HepG2 (cell line): Measurements from ENCODE around the gene ARHGEF16. TPM values are rescaled to one million over a fixed set of nuclear protein-coding genes. Genes with fewer than 3 reads are reported as not detected.

ENCODE experiments used
- ATAC-seq: fragments of 200-7000 bp; cut with Tn5 transposase; 3 replicates; pipeline ENCODE4 v1.9.1; 2020; ENCODE audit warnings: mild to moderate bottlenecking, moderate library complexity
- BruUV-seq: library from RNA; stranded (reverse); fragments of 400-500 nt; replicated peaks from 2 replicates; lab custom pipeline; 2021; lab: Mats Ljungman, UMichigan
- CTCF ChIA-PET: fragments of 300-600 bp; formaldehyde crosslinking; extraction: SDS; loops from one replicate; lab custom pipeline; 2021; ENCODE audit warnings: low total read pairs, inconsistent platforms, low intra/inter-chr PET ratio; lab: Yijun Ruan, JAX
- POLR2A ChIA-PET: fragments of 350-600 bp; sonication (Branson Sonifier 250); formaldehyde crosslinking; loops from one replicate; lab custom pipeline; 2020; ENCODE audit warnings: antibody characterized with exemption, inconsistent platforms; lab: Yijun Ruan, JAX
- DNase-seq: peaks from one replicate; pipeline ENCODE4 v3.0.0-alpha.2; 2015; ENCODE audit warnings: low spot score
- FAIRE-seq: peaks from 3 replicates; lab custom pipeline; 2011; peaks lifted over from hg19 to GRCh38; lab: Jason Lieb, UNC
- H2AFZ ChIP-seq: one replicate; pipeline ENCODE4 v1.6.1; 2011; ENCODE audit warnings: low read length, inconsistent platforms
- H3K27ac ChIP-seq: fragments of 300-600 bp; 3 replicates; pipeline ENCODE4 v1.8.0; 2011; ENCODE audit warnings: mixed run types, mild to moderate bottlenecking, mixed read lengths, low read length, inconsistent platforms; ENCODE audit not compliant: insufficient read depth; ENCODE audit errors: extremely low read length
- H3K27me3 ChIP-seq, 2 experiments: fragments of 200-600 bp in 1 of 2; 2 replicates in 1 of 2; 3 replicates in 1 of 2; pipeline versions ENCODE4 v1.6.0 to v1.8.0; 2011; ENCODE audit warnings: low read length in 2 of 2, mild to moderate bottlenecking in 2 of 2, moderate library complexity in 2 of 2, inconsistent platforms in 1 of 2; ENCODE audit not compliant: insufficient read depth in 2 of 2, control insufficient read depth in 1 of 2
- H3K36me3 ChIP-seq, 2 experiments: fragments of 200-600 bp in 1 of 2; replicated peaks in 1 of 2; 2 replicates in 1 of 2; 3 replicates in 1 of 2; pipeline versions ENCODE4 v1.5.1 to v1.8.0; 2011; ENCODE audit warnings: low read length in 2 of 2, inconsistent platforms in 1 of 2; ENCODE audit not compliant: insufficient read depth in 2 of 2, control insufficient read depth in 1 of 2
- H3K4me1 ChIP-seq: 2 replicates; pipeline ENCODE4 v1.5.1; 2012; ENCODE audit warnings: low read length, inconsistent platforms; ENCODE audit not compliant: insufficient read depth
- H3K4me2 ChIP-seq: 2 replicates; pipeline ENCODE4 v1.6.0; 2011; ENCODE audit warnings: low read depth, low read length, inconsistent platforms
- H3K4me3 ChIP-seq, 3 experiments: fragments of 200-600 bp in 1 of 3; sonication (generic), shearing (Covaris generic) in 1 of 3; replicated peaks in 1 of 3; 2 replicates each; pipeline ENCODE4 v1.5.1; 2011 to 2016; ENCODE audit warnings: low read length in 3 of 3, inconsistent platforms in 2 of 3, low read depth in 2 of 3, mild to moderate bottlenecking in 2 of 3, control low read depth in 1 of 3, mixed read lengths in 1 of 3; ENCODE audit not compliant: insufficient read depth in 1 of 3
- H3K79me2 ChIP-seq: one replicate; pipeline ENCODE4 v1.6.1; 2011; ENCODE audit warnings: low read length, inconsistent platforms; ENCODE audit not compliant: insufficient read depth
- H3K9ac ChIP-seq: 2 replicates; pipeline ENCODE4 v1.6.0; 2011; ENCODE audit warnings: mild to moderate bottlenecking, low read depth, low read length, inconsistent platforms; ENCODE audit not compliant: insufficient read depth
- H3K9me3 ChIP-seq: 2 replicates; pipeline ENCODE4 v1.5.1; 2012; ENCODE audit warnings: mild to moderate bottlenecking, low read length
- H4K20me1 ChIP-seq: 2 replicates; pipeline ENCODE4 v1.6.0; 2011; ENCODE audit warnings: inconsistent platforms, mild to moderate bottlenecking, low read length, moderate library complexity; ENCODE audit not compliant: insufficient read depth
- AGO2 ChIP-seq: fragments of 200-400 bp; formaldehyde crosslinking; optimal IDR thresholded peaks from 2 replicates; pipeline ENCODE3; 2017; ENCODE audit warnings: mild to moderate bottlenecking, low read depth, low read length, moderate library complexity
- JUND ChIP-seq: sonication (generic); formaldehyde crosslinking; IDR thresholded peaks from 2 replicates; pipeline ENCODE4 v1.8.0; 2022; ENCODE audit warnings: mild to moderate bottlenecking, missing genetic modification reagents
- XBP1 ChIP-seq: sonication (generic); formaldehyde crosslinking; IDR thresholded peaks from 2 replicates; pipeline ENCODE4 v1.5.0; 2020; ENCODE audit warnings: missing genetic modification reagents
- ZNF180 ChIP-seq: sonication (generic); formaldehyde crosslinking; IDR thresholded peaks from 2 replicates; pipeline ENCODE4 v1.4.0; 2020; ENCODE audit warnings: low read depth, missing genetic modification reagents, borderline replicate concordance
- WGBS: methylation state at CpG from one replicate; pipeline ENCODE4 v1.1.6; 2017; ENCODE audit warnings: low lambda C conversion rate; 5-methylcytosine and 5-hydroxymethylcytosine counted together
- in situ Hi-C: cut with HindIII; loops from 2 replicates; pipeline ENCODE4 v1.10.0; 2017; ENCODE audit warnings: low pct_unique_long_range_greater_than_20kb; ENCODE audit not compliant: extremely low pct_ligation_motif_present
- intact Hi-C: fragments of 100-400 bp; cut with micrococcal nuclease; formaldehyde crosslinking; loops from one replicate; pipeline ENCODE4 v1.10.0; 2022; ENCODE audit not compliant: unreplicated experiment
- polyA plus RNA-seq, 8 experiments: library from polyadenylated mRNA; depleted of rRNA in 3 of 8; stranded (reverse) in 7 of 8; unstranded in 1 of 8; fragments of >200 nt; fragmentation: Illumina TruSeq in 4 of 8; extraction: Trizol in 4 of 8; gene quantifications; 2 replicates each; pipeline versions ENCODE4 v1.2.1 to v1.2.3, GENCODE V29; 2011 to 2016; ENCODE audit warnings: low read depth in 4 of 8, missing spikeins in 1 of 8, mixed read lengths in 1 of 8; ENCODE audit not compliant: insufficient read depth in 1 of 8
- total RNA-seq, 5 experiments: library from RNA; depleted of rRNA; stranded (reverse); fragments of >200 nt; fragmentation: Illumina TruSeq; extraction: Trizol; gene quantifications; 2 replicates each; pipeline ENCODE4 v1.2.3, GENCODE V29; 2016; ENCODE audit warnings: low read depth in 1 of 5
- TF ChIP-seq, protein P1 (sequence below): IDR thresholded peaks from 2 replicates; pipeline ENCODE4 v1.6.1; 2016

Gene ARHGEF16
- total and polyA plus RNA-seq, 2 of the 13 experiments (the other 11 are each of a cell fraction or from before 2014, with no cell fraction given): 20.3 to 39.9 TPM

DNA sequence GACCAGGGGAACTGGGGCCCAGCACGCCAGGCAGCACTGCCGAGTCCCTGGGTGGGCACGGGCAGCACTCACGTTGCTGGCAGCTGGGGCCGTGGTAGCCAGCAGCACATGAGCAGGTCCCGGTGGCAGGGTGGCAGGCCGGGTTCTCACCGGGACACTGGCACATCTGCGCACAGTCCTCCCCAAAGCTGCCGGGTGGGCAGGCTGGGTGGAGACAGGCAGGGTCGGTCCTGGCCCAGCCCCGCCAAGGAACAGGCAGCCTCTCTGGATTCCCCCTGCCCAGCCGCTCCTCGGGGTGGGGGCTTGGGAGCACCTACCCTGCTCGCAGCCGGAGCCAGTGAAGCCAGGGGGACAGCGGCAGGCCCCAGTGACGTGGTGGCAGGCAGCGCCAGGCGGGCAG lies 42.5 kb downstream of the ARHGEF16 start:
- FAIRE-seq: no peak
- Histone ChIP-seq H3K27me3 (peaks cover 10 to 45% of the 10 kb centered on the region in 2 experiments; a peak in 4 of 5 replicates), H4K20me1 (no peaks in the 10 kb centered on the region; the same call in 1 of the 2 replicates), H3K4me2 (no peak overlapping the region), H3K9me3 (no peaks in the 10 kb centered on the region), H3K36me3 (no peaks in the 10 kb centered on the region), H2AFZ (no peak overlapping the region), H3K79me2 (no peaks in the 10 kb centered on the region)
- no TSS peak for BruUV-seq
- CTCF ChIA-PET: no interaction called here
- in situ Hi-C loops: no loop called here
- WGBS: no CpG with 5 or more reads among the region's 20 CpGs
- peak; percentile 48 for TF ChIP-seq AGO2
- TF ChIP-seq, protein P1, sequence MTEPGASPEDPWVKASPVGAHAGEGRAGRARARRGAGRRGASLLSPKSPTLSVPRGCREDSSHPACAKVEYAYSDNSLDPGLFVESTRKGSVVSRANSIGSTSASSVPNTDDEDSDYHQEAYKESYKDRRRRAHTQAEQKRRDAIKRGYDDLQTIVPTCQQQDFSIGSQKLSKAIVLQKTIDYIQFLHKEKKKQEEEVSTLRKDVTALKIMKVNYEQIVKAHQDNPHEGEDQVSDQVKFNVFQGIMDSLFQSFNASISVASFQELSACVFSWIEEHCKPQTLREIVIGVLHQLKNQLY (CRISPR knock-in tag): no peak
- TF ChIP-seq, all 625 proteins: peak for 1
- ATAC-seq: no peak
- POLR2A ChIA-PET: no interaction called here
- Histone ChIP-seq H3K4me3 (no peak overlapping the region), H3K27ac (no peak overlapping the region), H3K4me1 (no peaks in the 10 kb centered on the region), H3K9ac (no peak overlapping the region)
- intact Hi-C loops: no loop called here
- DNase-seq: no peak

DNA sequence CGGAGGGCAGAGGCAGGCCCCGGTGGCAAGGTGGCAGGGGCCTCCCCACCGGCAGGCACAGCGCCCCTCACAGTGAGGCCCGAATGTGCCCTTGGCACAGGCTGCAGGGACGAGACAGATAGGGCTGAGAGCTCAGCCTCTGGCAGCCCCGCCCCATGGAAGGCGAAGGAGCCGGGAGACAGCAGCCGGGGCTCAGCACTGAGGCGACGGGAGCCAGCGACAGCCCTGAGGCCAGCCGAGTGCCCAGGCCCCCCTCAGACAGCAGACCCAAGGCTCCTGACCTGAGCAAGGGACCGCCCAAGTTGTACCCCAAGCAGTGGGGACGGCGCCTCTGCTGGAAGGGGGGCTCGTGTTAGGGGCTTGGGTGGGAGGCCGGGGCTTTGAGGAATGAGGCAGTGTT lies 43.1 kb downstream of the ARHGEF16 start:
- peaks cover 2% of the 10 kb centered on the region; the same call in 1 of the 2 replicates for H4K20me1 ChIP-seq
- H3K4me2 ChIP-seq: no peak overlapping the region
- in situ Hi-C loops: no loop called here
- no peaks in the 10 kb centered on the region for H3K9me3 ChIP-seq
- no peak overlapping the region for H3K9ac ChIP-seq
- H2AFZ ChIP-seq: no peak overlapping the region
- ATAC-seq: no peak
- H3K79me2 ChIP-seq: no peaks in the 10 kb centered on the region
- ChIA-PET POLR2A (no interaction called here), CTCF (no interaction called here)
- intact Hi-C loops: no loop called here
- no peak for DNase-seq
- BruUV-seq: no TSS peak
- peaks cover 10 to 48% of the 10 kb centered on the region in 2 experiments; a peak in 4 of 5 replicates for H3K27me3 ChIP-seq
- H3K4me3 ChIP-seq: no peak overlapping the region
- H3K36me3 ChIP-seq: no peaks in the 10 kb centered on the region
- FAIRE-seq: no peak
- H3K27ac ChIP-seq: no peak overlapping the region
- whole genome bisulfite sequencing: 50% methylated on average over 1 of the region's 19 CpGs
- no peak for TF ChIP-seq JUND
- peak; percentile 34 for TF ChIP-seq AGO2
- TF ChIP-seq ZNF180 (CRISPR knock-in tag): no peak
- no peak for TF ChIP-seq XBP1 (CRISPR knock-in tag)
- H3K4me1 ChIP-seq: no peaks in the 10 kb centered on the region
